Measurements from ENCODE around the gene SMYD3.
A peak's percentile ranks its signal among the peaks of the same experiment; 100 is the strongest.
"Not testable (repeated sequence)": the region's sequence is repeated elsewhere in the genome, so short reads cannot be mapped to it uniquely, and the experiment has no call there.

The SMYD3 gene

DNA sequence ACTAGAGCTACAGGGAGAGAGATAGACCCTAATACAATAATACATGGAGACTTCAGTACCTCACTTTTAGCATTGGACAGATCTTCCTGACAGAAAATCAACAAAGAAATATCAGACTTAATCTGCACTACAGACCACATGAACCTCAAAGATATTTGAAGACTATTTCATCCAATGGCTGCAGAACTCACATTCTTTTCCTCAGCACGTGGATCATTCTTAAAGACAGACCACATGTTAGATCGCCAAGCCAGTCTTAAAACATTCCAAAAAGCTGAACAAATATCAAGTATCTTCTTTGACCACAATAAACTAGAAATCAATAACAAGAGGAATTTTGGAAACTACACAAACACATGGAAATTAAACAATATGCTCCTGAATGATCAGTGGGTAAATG, 776.3 kb downstream of the SMYD3 start:
- DNase-seq, result no peak

DNA sequence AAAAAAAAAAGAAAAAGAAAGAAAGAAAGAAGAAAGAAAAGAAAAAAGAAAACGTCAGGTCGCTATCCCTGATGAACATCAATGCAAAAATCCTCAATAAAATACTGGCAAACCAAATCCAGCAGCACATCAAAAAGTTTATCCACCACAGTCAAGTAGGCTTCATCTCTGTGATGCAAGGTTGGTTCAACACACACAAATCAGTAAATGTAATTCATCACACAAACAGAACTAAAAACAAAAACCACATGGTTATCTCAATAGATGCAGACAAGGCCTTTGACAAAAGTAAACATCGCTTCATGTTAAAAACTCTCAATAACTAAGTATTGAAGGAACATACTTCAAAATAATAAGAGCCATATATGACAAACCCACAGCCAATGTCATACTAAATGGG, 779.0 kb downstream of the SMYD3 start:
- not testable (repeated sequence) for DNase-seq

DNA sequence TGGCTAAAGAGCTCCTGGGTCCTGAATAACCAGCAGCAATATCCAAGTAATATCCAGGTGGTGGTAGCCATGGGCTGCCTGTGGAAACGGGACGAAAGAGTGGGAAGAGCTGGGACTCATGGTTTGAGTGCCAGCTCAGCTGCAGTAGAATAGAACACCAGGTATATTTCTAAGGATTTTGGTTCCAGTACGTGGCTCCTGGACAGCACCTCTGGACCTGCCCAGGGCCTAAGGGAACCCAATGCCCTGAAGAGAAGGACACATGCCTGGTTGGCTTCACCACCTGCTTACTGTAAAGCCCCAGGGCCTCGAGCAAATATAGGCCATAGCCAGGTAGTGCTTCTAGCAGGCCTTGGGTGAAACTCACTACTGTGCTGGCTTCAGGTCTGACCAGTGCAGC, 785.6 kb downstream of the SMYD3 start:
- DNase-seq, result no peak

DNA sequence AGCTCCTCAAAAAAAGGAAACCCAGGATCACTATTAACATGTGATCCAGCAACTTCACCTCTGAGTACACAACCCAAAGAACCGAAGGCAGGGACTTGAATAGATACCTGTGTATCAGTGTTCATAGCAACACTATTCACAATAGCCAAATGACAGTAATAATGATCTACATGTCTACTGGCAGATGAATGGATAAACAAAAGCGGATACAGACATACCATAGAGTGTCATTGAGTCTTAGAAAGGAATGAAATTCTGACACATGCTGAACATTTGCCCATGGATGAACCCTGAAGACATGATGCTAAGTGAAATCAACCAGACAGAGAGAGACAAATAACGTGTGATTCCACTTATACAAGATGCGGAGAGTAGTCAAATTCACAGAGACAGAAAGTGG, 788.1 kb downstream of the SMYD3 start:
- no peak for DNase-seq

DNA sequence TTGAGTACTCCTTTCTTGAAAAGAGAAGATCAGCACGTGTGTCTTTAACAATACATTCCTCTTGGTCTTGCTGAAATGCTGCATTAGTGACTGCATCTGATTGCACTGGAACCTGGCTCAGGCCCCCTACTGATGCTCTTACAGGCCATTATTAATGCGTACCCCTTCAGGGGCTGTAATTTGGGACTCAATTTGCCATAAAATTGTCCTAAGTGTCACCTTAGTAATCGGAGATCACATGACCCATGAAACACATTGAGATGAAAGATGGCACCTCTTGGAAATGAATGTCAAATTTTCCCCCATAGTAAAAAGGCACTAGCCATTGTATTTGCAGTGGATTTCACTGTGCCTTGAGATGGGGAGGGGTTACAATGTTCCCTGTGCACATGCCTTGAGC, 789.0 kb downstream of the SMYD3 start:
- DNase-seq, result no peak

DNA sequence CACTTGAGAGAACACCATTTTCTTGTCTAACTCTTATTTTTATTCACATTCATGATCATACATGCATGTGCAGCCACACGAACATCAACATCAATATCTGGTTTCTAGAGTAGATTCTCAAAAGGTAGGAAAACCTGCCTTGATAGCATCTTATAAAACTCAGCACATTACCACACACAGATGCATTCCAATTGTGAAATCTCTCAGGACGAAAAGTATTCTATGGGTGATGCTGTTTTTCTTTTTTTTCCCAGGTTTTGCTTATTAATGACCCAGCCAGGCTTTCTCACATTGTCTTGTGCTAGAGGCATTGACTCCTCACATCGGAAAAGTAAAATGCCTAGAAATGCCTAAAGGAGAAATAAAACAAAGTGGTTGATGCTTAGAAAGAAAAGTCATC, 789.5 kb downstream of the SMYD3 start:
- no peak for DNase-seq

DNA sequence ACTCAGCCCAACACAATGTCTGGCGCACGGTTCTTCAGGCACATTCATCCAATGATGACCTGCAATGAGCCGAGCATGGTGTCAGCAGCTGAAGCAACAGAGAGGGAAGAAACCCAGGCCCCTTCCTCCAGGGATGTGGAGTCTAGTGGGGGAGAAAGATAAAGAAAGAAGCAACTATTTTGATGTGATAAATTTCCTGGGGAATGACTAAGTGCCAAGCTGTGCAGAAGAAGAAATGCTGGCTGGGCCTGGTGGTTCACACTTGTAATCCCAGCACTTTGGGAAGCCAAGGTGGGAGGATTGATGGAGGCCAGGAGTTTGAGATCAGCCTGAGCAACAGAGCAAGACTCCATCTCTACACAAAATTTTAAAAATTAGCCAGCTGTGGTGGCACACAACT, 790.5 kb downstream of the SMYD3 start:
- DNase-seq, result no peak

DNA sequence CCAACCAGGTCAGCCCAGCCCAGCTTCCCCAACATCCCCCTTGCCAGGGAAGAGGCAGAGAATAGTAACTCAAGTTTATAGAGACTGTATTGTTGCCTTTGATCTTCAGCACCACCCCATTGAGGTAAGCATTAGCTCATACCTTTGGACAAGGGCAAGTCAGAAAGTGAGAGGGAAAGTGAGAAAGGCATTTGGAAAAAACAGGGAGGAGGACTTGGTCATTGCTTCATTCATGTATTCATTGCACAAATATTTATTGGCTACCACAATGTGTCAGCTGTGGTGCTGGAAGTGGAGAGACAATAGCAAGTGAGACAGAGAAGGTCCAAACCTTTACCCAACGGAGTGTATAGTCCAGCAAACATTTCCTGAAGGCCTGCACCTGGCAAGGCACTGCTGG, 791.1 kb downstream of the SMYD3 start:
- peak; percentile 88 for DNase-seq

DNA sequence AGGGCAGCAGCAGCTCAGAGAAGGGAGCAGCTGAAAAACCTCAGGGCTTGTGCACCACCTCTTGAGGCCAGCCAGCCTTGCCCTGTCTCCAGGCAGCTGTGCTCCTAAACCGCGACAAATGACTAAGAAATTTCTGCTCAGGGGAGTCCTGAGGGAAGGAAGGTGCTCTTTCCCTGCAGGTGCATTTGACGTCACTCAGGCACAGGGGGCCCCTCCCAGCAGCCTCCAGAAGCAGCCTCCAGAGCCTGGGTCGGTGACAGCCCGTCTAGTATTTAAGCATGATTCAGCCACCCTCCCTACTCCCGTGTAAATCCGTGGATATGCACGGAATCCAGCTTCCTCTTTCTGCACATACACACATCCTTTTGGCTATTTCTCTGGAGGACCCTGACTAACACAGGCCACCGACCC, 791.8 kb downstream of the SMYD3 start:
- DNase-seq, result peak; percentile 39

DNA sequence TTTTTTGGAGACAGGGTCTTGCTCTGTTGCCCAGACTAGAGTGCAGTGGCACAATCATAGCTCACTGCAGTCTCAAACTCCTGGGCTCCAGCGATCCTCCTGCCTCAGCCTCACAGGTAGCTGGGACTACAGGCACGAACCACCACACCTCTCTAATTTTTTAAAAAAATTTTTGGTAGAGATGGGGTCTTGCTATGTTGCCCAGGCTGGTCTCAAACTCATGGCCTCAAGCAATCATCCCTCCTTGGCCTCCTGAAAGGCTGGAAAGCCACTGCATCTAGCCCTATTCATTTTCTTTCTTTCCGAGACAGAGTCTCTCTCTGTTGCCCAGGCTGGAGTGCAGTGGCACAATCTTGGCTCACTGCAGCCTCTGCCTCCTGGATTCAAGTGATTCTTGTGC, 793.1 kb downstream of the SMYD3 start:
- DNase-seq, result not testable (repeated sequence)

DNA sequence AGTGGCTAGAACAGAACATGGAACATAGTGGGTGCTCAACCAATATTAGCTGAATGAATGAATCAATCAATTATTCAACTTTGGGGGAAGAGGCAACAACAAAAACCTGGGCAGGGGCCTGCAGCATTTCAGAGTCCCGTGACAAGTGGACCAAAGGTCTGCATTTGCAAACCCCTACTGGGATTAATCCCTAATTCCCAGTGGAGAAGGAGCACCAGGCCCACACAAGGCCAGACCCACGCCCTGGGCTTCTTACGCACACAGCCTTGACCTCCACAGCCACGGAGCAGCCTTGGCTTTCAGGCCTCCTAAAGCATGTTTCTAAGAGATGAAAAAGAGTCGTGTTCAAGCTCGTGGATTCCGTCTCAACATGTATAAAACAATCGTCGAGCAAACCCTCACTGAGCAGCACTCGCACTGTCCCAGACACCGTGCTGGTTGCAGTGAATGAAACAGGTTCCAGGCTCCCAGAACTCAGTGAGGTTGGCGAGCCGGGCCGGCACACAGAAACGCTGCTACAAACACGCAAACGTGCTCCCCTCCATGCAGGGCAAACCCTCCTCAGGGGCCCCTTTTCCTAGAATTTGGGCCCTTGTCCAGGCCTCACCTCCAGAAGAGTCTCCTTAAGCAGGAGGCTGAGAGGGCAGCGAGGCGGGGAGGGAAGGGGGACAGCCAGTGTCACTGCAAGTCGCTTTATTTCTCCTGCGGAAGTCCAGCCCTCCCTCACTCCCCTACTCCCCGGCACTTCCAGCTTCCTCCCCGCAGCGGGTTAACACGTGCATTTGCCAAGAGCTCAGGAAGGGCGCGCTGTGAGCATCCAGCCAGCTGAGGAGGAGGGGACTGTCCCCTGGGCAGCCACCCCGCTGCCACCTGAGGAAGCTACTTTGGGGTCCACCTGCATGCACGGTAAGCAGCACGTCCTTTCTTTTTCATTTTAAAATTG, 795.8 kb downstream of the SMYD3 start:
- DNase-seq, result no peak

DNA sequence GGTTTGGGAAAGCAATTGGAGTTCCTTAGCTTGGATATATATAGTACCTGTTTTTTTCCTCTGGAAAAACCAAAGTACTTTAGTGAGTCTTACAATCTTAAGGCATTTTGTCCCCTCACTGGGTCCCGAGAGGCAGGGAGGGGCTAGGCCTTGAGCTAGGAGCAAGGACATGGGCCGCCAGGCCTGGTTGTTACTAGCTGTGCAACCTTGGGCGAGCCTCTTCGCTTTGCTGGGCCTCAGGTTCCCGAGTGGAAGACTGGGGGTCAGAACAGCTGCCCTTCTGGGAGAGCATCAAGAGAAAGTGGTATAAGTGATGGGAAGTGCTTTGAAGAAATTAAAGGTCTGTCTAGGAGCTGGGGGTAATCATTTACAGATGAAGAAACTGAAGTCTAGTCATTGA, 799.1 kb downstream of the SMYD3 start:
- peak; percentile 1 for DNase-seq

DNA sequence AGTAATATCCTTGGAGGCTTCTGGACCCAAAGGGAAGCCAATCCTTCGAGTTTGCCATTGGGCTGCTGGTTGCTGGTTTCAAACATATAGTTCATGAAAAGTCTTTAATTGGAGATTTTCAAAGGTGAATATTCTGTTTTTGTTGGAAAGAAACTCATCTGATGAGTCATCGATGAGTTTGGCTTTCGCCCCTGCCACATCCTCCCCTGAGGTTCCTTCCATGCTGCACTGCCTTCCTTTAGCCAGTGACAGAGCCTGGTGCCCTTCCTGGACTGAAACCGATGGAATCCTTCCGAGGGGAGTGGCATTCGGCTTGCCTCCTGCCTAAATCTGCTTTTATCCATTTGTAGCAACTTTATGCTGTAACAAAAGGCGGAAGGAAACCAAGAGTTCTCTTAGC, 802.3 kb downstream of the SMYD3 start:
- DNase-seq, result no peak

DNA sequence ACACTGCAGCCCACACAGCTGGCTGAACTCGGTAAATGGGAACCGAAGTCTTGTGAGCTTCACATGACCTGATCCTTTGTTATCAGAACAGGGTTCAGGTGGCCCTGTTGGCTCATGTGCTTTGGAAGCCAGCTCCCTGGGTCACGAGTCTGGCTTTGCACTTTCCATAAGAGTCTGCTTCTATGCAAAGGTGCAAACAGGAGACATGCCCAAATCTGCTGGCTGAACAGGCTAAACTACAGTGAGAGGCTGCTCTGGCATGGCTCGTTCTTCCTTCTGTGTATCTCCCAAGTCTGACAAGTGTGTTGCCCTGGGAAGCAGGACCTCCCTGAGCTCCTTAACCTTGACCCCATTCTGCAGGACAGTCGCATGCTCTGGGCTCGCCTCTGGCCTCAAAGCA, 802.7 kb downstream of the SMYD3 start:
- no peak for DNase-seq

DNA sequence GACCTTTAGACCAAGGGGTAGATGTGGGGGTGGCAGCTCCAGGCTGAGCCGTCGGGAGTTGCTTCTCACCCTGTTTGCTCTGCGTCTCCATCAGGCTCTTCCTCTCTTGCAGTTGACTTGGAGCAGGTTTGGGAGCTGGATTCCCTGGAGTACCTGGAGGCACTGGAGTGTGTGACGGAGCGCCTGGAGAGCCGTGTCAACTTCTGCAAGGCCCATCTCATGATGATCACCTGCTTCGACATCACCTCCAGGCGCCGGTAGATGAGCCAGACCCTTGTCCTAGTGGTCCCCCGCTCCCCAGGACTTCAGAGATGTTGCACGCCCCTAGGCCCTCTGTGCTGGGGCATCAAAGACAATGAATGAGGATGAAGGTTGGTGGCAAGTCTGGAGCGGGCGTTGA, 804.7 kb downstream of the SMYD3 start:
- DNase-seq, result no peak

DNA sequence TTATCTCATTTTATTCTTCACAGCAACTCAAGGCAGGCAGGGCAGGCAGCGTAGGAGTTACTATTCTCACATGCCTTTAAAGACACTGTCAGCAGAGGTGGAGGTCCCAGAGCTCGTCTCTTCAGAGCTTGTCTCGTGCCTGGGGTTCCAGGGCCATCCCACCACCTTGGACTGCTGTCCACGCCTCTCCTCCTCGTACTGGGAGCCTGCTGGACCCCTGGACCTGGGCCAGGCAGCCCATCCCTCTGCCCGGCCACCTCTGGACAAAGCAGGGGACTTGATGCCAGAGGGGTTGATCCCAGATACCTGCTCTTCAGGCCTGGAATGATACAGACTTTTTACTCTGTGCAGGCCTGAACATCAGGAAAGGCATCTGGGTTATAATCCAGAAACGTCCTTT, 805.4 kb downstream of the SMYD3 start:
- DNase-seq, result no peak

DNA sequence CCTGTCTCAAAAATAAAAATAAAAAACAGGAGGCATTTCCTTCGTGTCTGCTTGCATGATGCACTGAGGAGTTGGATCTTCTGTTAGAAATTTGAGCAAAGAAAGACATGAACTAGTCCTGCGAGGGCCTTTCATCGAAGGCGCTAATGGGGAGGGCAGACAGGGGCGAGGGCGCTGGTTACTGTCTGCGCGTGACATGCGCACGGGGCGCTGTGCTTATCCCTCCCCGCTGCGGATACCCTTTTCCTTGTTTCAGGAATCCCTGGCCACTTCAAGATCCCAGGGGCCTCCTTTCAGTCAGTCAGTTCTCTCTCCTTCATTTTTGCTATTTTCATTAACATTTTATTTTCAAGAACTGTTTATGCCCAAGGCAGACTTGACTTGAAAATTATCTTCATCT, 806.4 kb downstream of the SMYD3 start:
- DNase-seq, result no peak

Measured in kidney glomerular epithelial cell (primary cell).